ENCODE results near the gene GMEB2.

GRCh38 chr20:63619505-63619904, 7.4 kb downstream of the GMEB2 start:
- no peak for TF ChIP-seq POLR2AphosphoS5 (IDR thresholded peaks at IDR 0.05; ENCODE audit: borderline replicate concordance, low read depth, low read length)
- TF ChIP-seq EZH2 (IDR thresholded peaks at IDR 0.05) = no peak

Measured in SK-N-MC (cell line).